Skin of body (tissue), 2 donors: ENCODE results near the gene CLSTN3. TPM values are rescaled to one million over a fixed set of nuclear protein-coding genes. Genes with fewer than 3 reads are reported as not detected.
A peak's percentile ranks its signal among the peaks of the same experiment; 100 is the strongest.

Experiments used
- DNase-seq: peaks from one replicate; lab custom pipeline; 2025; lab: John Stamatoyannopoulos, UW
- total RNA-seq: library from RNA; depleted of rRNA; stranded (reverse); fragments of >200 nt; gene quantifications from one replicate; pipeline ENCODE4 v1.2.3, GENCODE V29; 2014

Gene CLSTN3
- 31.7 TPM for total RNA-seq

DNA sequence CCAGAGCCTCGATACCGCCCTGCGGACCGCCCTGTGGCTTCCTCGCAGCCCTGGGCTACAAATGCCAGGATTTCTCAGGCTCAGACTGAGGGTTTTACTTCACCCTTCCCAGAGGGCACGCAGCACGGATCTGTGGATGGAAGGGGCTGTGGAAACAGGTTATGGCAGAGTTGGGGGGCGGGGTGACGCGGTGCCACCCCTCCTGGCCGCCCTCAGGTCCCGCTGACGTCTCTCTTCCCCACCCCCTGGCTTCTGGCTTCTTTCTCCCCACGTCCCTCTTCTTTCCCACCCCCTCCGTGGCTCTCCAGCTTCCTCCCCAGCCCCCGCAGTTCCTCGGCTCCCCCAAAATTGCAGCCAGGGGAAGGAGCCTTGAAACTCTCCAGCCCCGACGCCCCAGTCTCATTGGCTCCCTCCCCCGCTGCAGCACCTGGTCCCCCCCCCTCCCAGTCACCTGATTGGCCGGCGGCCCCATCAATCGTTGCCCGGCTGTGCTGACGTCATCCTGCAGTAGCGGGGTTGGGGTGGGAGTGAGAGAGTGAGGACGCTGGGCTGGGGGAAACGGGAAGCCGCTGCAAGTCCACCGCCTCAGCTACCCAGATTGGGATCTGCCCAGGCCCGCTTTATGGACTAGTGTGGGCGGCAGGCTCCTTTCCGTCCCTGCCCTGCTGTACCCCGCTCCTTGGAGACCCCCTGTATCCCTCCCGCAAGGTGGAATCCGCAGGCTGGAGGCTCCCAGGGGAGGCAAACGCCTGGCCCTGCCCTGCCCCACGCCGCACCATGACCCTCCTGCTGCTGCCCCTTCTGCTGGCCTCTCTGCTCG is at the start of gene CLSTN3:
CLSTN3 (plus strand) TSS at position 500 of the 820 bp plus-strand sequence; CDS start at position 778, 278 bp downstream.
- DNase-seq, result peak; percentile 65

DNA sequence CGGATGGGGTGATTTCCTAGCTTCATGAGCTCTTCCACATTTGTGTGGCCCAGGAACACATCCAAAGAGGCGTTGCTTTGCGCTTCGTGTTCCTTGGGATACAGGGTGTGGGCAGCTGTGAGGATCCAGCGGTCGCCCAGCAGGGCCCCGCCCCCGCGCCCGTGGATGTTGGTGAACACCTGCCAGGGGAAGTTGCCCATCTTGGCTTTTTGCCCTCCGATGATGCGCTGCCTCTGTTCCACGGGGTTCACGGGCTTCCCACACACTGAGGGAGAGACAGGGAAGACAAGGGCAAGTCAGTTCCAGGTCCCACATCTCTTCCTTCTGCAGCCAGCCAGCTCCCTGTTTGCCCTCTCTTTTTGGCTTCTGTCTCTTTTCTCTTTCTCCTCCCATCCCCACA is 49.1 kb upstream of the CLSTN3 start:
- no peak for DNase-seq

DNA sequence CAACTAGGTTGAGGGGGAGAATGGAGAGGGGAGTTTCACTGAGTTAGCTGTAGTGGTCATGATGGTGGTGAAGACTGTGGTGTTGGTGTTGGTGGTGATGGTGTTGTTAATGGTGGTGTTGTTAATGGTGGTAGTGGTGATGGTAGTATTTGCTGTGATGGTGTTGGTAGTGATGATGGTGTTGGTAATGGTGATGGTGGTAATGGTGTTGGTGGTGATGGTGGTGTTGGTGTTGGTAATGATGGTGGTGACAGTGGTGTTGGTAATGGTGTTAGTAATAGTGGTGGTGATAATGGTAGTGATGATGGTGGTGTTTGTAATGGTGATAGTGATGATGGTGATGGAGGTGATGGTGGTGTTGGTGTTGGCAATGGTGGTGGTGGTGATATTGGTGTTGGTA is 47.0 kb upstream of the CLSTN3 start:
- no peak for DNase-seq

DNA sequence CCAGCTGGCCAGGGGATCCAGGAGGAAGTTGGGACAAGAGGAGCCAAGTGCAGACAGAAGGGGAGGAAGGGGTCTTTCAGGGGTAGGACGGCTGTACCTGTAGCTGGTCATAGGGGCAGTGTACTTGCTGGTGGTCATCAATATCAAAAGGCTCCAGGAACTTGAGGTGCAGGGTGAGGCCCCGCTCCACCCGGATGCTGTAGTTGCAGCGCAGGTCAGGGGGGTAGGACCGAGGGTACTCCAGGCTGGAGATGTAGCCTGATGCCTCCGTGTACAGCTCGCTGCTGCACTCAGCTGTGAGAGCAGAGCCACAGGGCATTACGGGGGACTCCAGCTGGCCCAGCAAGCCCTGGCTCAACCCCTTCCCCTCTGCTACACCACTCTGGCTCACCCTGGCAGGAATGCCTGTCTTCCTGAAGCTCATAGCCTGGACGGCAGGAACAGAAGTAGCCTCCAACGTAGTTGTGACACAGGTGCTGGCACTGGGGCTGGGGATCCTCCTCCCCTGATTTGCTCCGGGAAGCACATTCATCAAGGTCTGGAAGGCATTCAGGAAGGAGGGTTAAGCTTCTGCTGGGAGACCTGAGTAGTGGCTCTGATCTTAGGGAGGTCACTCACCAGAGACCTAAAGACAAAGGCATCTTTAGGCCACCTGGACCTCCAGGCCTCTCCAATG is 40.8 kb upstream of the CLSTN3 start:
- no peak for DNase-seq

DNA sequence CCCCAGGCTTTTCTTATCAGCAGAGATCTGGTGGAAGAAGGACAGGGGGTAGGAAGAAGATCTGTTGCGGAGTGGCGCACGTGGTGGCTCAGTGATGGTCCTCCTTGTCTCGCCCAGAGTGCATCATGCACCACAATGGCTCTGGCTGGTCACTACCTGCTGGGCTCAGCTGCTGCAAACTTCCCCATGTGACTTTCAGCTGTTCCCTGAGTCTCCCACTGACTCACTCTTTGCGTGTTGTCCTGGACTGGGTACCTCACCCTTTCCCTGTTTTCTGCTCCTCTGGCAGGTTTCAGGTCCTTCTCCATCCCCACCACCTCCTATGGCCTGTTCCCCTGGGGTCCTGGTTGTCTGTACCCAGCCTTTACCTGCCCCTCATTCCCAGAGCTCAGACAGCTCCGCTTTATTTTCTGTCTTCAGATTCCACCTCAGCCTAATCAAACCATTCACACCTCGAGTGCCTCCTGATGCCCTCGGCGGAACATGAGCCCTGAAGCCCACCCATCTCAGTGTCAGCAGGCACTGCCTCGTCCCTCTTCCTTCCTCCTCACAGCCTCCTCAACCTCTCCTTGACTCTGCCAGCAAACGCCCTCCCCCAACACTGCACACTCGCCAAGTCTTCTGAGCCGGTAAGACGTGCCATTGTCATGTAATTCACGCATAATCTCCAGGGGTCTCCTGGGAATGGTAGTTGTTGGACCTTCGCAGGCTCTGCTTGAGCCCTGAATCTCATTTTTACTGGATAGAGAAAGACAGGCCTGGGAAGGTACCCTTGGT is 39.8 kb upstream of the CLSTN3 start:
- no peak for DNase-seq

DNA sequence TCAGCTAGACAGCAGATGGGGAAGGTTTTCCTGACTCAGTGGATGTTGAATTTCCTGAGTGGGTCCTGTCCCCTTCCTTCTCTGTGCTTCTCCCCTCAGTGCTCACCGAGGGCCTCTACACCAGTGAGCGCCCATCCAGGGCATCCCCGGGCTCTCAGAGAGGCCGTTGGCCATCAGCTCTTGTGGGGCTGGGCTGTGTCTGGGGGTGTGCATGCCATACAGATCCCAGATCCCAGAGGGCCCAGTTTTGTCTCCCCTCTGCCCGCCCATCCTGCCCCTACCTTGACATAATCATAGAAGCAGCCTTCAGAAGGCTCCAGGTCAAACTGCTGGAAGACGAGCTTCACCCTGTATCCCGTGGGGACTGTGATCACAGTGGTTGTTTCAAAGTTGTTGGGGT is 39.0 kb upstream of the CLSTN3 start:
- DNase-seq, result no peak

DNA sequence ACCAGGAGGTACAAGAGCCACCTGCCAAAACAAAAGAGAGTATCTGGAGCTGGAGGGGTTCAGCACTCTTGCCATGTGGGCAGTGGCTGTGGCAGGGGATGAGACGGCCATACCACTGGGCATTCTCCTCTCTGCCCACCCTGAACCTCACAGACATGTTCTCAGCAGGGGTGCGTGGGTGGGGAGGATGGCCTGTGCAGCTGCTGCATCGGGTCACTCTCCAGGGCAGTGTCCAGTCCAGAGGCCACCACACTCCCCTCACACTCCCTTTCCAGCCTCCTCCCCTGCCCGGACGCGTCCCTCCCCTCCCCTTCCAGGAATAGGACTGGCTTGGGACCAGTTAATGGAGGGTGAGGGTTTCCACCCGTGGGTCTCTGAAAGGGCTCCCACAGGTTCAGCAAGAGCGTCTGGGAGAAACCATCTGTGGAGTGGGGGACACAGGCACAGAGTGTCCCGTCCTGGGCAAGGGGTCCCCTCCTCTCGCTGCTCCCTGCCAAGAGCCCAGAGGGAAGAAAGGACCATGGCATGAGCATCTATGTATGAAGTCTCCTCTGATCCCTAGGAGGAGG is 38.4 kb upstream of the CLSTN3 start:
- DNase-seq, result no peak

DNA sequence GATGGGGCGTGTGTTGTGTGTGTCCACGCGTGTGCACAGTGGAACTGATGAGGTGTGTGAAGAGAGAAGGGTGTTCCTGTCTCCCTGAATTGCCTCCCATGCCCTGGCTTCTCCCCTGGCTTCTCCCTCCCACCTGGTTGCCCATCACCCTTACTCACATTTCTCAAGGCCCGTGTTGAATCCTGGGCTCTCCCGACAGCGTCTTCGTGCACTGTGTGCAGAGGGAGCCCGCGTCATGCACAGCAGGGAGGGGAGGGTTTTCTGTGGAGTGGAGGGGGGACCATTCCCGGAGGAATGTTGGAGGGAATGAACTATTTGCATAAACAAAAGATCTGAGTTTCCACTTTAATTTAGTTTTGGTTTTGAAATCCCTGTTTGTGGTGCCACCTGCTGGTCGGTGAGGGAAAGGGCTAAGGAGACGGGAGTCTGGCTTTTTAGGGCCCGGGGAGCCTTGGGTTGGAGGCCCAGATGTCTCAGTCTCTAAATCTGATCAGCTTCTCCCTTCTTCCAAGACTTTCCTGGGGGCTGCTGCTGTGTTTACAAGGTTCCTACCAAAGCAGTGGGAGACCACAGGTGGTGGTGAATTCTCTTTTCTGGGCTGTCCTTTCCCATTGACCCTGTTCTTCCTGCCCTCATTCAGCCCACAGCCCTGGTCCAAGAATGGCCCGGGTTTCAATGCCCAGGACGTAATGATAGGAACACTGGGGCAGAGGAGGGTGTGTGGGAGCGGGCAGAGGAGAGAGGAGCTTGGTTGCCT is 37.8 kb upstream of the CLSTN3 start, which contains the start of gene C1R:
C1R (minus strand) TSS at position 217 of the 757 bp plus-strand sequence; CDS start at position 160, 57 bp downstream.
- DNase-seq, result peak; percentile 86

DNA sequence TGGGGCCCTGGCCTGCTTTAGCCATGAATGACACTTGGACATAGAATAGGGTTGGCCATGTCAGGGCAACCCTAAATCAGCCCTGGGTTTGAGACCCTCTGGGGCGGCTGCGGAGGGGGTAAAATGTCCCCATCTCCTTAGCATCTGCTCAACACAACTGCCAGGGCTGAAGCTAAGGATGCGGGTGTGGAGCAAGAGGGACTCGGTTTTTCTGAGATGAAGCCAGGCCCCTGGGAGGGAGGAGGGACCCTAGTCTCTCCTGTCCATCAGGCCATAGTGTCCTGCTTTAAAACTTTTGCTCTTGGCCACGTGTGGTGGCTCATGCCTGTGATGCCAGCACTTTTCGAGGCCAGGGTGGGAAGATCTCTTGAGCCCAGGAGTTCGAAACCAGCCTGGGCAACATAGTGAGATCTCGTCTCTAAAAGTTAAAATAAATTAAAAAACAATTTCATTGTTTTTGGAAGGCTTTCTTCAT is 37.1 kb upstream of the CLSTN3 start:
- no peak for DNase-seq

DNA sequence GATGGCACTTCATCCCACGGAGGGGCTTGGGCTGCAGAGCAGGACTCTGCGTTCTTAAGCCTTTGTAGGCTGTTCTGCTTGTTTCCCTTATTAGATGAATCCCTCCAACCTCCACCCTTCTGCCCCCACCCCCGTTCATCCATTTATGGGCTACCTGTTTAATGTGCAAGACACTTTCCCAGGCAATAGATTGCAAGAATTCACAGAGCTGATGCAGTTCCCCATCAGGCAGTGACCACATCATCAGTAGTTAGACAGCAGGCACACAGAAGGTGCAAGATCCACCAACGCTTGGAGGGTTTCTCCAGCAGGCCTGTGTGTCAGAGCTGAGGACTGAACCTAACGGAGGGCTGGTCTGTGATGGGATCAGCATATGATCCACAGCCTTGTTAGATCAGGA is 36.7 kb upstream of the CLSTN3 start:
- DNase-seq, result no peak

DNA sequence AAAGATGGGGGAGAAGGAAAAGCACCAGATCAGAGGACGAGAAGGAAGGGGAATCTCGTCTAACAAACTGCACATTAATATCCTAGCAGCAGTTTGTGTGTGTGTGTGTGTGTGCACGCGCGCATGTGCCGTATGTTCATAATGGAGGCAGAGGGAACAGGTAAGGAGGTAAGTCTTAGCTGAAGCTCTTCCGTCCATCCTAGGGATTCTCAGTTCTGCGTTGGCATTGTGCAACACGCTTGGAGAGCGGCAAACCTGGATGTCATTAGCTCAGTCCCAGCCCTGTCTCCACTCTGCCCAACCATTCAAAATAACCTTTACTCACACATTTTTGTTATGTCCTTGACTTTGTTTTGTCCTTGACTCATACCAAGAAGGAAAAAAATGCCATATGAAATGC is 36.3 kb upstream of the CLSTN3 start:
- DNase-seq, result no peak

DNA sequence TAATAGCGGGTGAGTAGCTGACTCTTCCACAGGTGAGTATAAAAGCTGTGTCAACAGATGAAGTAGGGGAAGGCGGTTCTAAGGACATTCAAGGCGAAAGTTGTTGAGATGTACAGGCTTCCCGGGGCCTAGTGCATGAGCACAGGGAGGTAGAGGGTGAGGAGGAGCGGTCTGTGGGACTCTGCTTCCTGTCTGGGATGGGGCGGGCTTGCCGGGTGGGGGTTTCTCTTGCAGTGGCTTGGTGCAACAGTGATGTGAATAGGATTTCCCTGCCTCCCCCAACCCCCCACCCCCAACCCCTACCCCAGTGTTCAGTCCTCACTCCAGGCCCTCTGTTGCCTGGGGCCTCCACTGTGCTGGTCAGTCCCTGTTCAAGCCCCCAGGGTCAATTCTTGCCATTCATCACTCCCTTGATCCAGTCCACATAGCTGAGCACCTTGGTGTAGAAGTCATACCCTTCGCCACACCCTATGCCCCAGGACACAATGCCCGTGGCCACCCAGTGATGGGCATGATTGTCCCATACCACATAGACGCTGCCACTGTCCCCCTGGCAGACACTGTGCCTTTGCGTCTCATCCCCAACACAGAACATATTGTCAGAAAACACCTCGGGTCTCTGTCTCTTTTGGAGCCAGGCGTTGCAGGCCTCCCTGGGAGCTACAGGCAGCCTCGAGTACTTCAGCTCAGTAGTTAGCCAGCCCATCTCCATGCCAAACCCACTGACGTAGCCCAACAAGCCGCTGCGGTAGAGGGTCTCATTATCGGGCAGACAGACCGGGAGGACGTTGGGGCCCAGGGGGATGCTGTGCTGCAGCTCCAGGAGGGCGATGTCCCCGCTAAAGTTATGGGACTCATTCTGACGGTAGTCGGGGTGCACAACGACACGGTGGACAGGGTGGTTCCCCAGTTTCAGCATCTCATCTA is 33.9 kb upstream of the CLSTN3 start:
- DNase-seq, result no peak

DNA sequence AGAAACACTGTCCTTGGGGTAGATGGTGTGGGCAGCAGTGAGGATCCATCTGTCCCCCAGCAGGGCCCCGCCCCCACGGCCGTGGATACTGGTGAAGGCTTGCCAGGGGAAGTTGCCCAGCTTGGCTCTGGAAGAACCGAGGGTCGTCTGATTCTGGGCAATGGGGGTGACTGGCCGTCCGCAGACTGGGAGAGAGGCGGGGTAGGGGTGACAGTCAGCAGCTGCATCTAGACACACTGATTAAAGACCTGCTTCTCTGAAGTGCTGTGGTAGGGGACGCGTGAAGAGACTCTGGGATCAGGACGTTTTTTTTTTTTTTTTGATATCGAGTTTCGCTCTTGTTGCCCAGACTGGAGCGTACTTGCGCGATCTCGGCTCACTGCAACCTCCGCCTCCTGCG is 33.2 kb upstream of the CLSTN3 start:
- DNase-seq, result no peak

DNA sequence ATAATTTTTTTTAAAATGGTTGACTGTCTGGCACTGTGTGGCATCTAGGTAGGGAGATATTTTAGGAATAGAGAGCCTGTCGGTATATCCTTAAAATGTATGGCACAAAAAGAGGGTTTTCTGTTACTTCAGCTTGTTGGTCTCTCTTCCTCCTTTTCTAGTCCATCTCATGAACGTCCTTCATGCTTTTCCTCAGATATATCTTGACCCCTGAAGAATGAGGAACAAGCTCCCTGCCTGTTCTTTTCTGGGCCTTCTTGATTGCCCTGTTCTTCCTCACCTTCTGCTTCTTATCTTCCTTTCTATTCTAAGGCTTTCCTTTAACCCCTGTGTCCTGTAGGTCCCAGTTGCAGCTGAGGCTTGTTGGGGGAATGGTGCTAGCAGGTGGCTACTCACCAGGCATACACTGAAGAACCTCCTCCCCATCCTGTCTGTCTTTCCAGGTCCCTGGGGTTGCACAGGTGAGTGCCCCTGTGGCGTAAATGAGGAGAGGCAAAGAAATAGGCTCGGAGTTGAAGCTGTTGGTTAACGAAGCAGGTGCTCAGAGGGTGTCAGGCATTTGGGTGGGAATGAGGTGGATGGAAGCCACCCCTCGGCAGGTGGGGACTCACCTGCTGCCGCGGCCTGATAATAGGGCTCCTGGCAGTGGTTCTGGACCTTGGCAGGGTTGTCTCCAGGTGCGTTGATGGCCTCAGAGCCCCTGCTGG is 30.7 kb upstream of the CLSTN3 start:
- no peak for DNase-seq

DNA sequence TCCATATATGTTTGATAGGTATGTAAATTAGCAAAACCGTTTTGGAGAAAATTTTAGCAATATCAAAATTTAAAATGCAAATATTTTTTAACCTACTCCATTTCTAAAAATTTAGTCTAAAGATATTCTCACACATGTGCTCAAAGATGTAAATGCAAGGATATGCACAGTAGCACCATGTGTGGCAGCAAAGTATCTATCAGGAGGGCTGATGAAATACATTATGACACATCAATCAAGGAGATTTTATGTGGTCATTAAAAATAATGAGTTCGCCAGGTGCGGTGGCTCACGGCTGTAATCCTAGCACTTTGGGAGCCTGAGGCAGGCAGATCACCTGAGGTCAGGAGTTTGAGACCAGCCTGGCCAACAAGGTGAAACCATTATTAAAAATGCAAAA is 29.9 kb upstream of the CLSTN3 start:
- no peak for DNase-seq

DNA sequence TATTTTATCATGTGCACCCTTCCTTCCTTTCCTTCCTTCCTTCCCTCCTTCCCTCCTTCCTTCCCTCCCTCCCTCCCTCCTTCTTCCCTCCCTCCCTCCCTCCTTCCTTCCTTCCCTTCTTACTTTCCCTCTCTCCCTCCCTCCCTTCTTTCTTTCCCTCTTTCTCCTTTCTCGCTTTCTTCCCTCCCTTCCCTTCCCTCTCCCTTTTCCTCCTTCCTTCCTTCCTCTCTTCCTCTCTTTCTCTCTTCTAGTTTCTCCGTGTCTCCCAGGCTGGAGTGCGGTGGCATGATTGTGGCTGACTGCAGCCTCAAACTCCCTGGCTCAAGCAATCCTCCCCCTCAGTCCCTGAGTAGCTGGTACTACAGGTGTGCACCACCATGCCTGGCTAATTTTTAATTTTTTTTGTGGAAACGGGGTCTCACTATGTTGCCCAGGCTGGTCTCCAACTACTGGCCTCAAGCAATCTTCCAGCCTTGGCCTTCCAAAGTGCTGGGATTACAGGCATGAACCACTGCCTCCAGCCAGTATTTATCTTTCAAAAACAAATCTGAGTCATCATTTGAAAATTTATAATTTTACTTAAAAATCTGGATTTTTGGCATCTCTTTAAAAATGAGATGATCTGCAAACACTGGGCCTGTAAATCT is 29.0 kb upstream of the CLSTN3 start:
- no peak for DNase-seq

DNA sequence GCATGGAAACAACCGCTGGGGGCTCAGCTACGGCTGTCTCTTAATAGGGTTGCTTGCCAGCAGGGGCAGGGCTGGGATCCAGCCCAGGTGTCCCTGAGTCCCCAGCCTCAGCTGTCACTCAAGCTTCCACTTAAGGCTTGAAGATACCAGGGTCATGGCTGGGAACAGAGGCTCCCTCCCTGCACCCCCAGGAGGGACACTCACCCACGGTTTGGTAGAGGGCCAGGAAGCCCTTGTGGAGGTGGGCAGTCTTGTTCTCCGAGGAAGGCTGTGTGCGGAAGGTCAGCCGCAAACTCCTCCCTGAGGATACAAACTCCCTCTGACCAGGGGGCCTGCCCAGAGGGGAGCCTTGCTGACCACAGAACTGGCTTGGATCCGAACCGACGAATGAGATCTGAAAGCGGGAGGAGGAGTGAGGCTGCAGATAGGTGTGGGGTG is 28.5 kb upstream of the CLSTN3 start:
- no peak for DNase-seq

DNA sequence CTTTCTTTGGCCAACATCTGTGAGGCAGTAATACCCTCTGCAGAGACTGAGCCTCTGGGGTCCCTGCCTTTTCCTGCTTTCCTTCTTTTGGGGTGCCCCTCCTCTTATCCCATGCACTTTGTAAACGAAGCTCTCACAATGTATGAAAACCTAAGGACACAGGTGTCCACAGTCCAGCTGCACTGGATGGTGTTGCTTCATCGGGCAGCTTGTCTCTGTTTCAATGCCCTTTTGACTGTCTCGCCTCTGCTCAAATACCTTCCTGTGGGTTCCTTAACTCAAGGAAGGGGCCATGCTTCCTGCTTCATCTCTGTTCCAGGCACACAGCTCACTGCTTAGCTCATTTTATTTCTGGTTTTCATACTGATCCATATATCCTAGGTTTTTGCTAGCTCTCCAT is 27.6 kb upstream of the CLSTN3 start:
- DNase-seq, result no peak
